HG03196 (cell line): ENCODE results near the gene FBXL20.
"Not testable (repeated sequence)": the region's sequence is repeated elsewhere in the genome, so short reads cannot be mapped to it uniquely, and the experiment has no call there.

Source experiments
- ATAC-seq: cut with Tn5 transposase; IDR thresholded peaks from one replicate; pipeline ENCODE4 v1.9.1; 2021; ENCODE audit not compliant: unreplicated experiment

Gene FBXL20

GRCh38 chr17:39334008-39334744 is 67.2 kb downstream of the FBXL20 start:
- not testable (repeated sequence) for ATAC-seq

DNA sequence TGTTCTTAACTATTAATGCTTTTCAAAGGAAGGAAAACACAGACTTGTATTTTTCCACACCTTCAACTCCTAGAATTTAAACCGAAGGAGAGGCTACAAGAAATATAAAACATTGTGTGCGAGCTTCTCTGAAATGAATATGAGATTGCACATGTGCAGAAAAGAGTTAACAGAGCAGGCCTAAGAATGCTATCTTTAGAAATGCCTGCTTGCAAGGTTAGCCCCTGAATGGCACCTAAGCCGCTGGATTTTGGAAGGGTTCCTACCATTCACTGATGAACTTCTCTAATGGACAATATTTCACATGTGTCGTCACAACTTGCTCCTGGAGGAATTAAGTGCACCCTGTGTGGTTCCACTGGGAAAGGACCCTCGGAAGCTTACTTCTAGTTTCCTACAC is 69.3 kb downstream of the FBXL20 start:
- ATAC-seq: no peak

- ATAC-seq: no peak
These were observed 72.6 kb downstream of the FBXL20 start for GRCh38 chr17:39328815-39329214.

GRCh38 chr17:39327109-39327508 is 74.3 kb downstream of the FBXL20 start:
- ATAC-seq: no peak

GRCh38 chr17:39325528-39326240 is 75.7 kb downstream of the FBXL20 start:
- ATAC-seq: no peak

DNA sequence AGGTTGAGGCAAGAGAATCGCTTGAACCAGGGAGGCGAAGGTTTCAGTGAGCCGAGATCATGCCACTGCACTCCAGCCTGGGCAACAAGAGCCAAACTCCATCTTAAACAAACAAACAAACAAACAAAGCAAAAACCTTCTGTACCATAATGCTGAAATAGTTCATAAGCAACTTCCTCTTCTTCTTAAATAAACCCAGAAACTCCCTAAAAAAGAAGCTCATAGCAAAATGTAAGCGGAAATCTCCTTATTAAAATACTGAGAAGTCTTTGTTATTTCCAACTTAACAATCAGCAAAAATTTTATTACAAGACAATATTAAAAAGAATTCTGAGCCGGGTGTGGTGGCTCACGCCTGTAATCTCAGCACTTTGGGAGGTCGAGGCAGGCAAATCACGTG is 82.8 kb downstream of the FBXL20 start:
- no peak for ATAC-seq

DNA sequence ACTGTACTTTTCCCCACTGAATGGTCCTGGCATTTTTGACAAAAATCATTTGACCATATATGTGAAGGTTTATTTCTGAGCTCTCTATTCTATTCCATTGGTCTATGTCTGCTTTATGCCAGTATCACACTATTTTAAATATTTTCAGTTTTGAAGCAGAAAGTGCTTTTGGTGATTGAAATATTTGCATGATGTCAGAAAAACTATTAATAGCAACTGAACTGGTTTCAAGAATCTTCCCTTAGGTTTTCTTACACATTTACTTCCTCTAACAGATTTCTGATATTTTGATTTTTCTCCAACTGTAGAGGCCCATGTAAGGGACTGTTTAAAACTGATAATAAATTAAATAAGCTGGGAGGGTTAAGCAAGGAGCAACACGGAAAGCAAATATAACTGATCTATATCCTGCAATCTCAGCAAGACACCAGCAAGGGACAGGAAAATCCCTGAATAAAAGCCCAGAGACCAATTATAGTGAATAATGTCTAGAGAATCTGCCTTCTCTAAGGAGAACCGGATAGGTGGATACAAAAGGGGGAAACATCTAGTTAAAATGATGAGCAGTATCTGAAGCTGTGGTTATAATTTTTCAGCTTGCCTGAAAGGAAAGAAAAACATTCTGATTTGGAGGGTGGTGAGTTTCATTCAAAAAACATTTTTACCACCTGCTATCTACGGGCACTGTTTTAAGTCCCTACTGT is 94.8 kb downstream of the FBXL20 start:
- ATAC-seq: no peak

DNA sequence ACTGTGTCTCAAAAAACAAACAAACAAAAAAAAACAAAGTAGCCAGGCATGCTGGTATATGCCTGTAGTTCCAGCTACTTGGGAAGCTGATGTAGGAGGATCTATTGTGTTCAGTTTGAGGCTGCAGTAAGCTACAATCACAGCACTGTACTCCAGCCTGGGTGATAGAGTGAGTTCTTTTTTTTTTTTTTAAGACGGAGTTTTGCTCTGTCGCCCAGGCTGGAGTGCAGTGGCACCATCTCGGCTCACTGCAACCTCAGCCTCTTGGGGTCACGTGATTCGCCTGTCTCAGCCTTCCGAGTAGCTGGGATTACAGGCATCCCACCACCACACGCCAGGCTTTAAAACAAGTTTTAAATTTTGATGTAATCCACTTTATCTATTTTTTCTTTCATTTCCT is 95.4 kb downstream of the FBXL20 start:
- no peak for ATAC-seq

GRCh38 chr17:39304188-39304587 is 97.2 kb downstream of the FBXL20 start:
- no peak for ATAC-seq

- ATAC-seq: no peak
These were observed 107.4 kb downstream of the FBXL20 start for GRCh38 chr17:39294060-39294459.

- ATAC-seq: not testable (repeated sequence)
These were observed 108.9 kb downstream of the FBXL20 start for GRCh38 chr17:39292546-39292945.

GRCh38 chr17:39286513-39286912 is 114.9 kb downstream of the FBXL20 start:
- ATAC-seq: not testable (repeated sequence)

DNA sequence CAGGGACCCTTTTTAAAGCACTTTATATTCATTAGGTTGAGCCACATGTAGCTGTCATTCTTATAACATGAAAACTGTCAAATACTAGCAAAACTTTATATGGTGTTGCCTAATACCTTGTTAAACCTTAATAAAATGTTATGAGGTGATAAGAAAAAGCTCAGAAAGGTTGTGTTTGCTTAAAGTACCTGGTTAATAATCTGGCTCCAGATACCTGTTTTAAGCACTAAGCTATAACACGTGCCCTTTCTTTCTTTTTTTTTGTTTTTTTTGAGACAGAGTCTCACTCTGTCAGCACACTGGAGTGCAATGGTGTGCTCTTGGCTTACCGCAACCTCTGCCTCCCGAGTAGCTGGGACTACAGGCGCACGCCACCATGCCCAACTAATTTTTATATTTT is 116.7 kb downstream of the FBXL20 start:
- ATAC-seq: no peak

- no peak for ATAC-seq
These were observed 117.5 kb downstream of the FBXL20 start for GRCh38 chr17:39283896-39284295.

DNA sequence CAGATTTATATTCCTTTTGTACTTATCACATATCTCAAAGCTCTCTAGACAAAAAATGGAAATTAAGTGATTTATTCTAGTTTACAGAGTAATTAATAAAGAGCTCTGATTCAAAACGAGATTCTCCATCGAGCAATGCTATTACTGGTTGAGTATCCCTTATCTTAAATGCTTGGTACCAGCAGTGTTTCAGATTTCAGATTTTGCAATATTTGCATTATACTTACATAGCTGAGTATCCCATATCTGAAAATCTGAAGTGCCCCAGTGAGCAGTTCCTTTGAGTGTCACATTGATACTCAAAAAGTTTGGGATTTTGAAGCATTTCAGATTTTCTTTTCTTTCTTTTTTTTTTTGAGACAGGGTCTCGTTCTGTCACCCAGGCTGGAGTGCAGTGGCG is 118.3 kb downstream of the FBXL20 start:
- no peak for ATAC-seq

- ATAC-seq: no peak
These were observed 119.6 kb downstream of the FBXL20 start for GRCh38 chr17:39281806-39282205.

- ATAC-seq: not testable (repeated sequence)
These were observed 123.2 kb downstream of the FBXL20 start for GRCh38 chr17:39278246-39278645.

- no peak for ATAC-seq
These were observed 124.3 kb downstream of the FBXL20 start for GRCh38 chr17:39277110-39277509.

GRCh38 chr17:39276113-39276512 is 125.3 kb downstream of the FBXL20 start:
- ATAC-seq: no peak

- no peak for ATAC-seq
These were observed 129.9 kb downstream of the FBXL20 start for GRCh38 chr17:39271546-39271945.

GRCh38 chr17:39270923-39271322 is 130.5 kb downstream of the FBXL20 start:
- ATAC-seq: no peak

GRCh38 chr17:39264119-39264518 is 137.3 kb downstream of the FBXL20 start:
- no peak for ATAC-seq
